ENCODE results near the gene HDGFL3.
"Not testable (repeated sequence)": the region's sequence is repeated elsewhere in the genome, so short reads cannot be mapped to it uniquely, and the experiment has no call there.

HDGFL3 gene

DNA sequence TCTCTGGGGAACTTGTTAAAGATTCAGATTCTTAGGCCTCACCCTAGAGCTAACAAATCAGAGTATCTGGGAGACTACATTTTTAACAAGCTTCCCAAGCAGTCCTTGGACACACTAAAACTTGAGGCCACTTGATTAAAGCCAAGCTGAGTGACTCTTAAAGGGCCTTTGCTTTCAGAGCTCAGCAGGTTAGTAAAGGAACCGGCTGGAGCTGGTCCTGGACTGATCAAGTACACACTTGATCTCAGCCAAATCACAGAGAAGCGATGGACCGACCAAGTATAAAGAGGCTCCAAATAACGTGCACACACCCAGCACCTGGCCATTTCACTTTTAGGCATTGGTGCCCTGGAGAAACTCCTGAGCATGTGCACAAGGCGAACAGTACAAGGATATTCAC, 113.0 kb downstream of the HDGFL3 start:
- no peak overlapping the region for H3K9ac ChIP-seq (ENCODE audit: low read depth in 1 of 2, low read length in 2 of 2)
- no peak overlapping the region for H3K27ac ChIP-seq (ENCODE audit: low read depth, low read length)
- no peaks in the 10 kb centered on the region for H3K4me1 ChIP-seq (ENCODE audit: control insufficient read depth in 1 of 2, insufficient read depth in 2 of 2, low read length in 2 of 2)
- no peaks in the 10 kb centered on the region for H3K27me3 ChIP-seq (ENCODE audit: control insufficient read depth in 1 of 2, insufficient read depth in 2 of 2, low read length in 2 of 2)
- H3K4me3 ChIP-seq (ENCODE audit: low read depth in 1 of 2, low read length in 2 of 2): no peak overlapping the region
- no peaks in the 10 kb centered on the region for H3K36me3 ChIP-seq (ENCODE audit: control insufficient read depth in 1 of 2, insufficient read depth in 2 of 2, low read length in 2 of 2)
- peaks cover 4% of the 10 kb centered on the region in 2 donors for H3K9me3 ChIP-seq (ENCODE audit: control insufficient read depth in 1 of 2, low read length in 2 of 2)

DNA sequence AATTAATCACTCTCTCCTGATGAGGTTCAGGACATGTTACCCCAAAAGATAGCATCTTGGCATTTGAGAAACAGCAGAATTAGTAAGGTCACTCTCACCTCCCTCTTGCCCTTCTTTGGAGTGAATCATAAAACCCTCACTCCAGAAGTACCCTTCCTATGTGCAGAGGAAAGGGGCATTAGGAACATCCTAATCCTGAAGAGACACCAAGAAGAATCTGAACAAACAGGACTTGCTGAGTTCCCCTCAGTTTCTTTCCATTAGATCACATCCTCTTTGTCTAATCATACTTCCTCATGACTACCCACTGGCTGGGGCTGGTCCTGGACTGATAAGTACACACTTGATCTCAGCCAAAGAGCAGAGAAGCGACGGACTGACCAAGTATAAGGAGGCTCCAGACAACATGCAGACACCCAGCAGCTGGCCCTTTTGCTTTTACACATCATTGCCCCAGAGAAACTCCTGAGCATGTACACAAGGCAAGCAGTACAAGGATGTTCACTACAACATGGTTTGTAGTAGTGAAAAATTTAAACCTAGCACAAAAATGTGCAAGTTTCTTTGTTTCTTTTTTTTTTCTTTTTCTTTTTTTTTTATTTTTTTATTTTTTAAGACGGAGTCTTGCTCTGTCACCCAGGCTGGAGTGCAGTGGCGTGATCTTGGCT, 115.2 kb downstream of the HDGFL3 start:
- Histone ChIP-seq H3K36me3 (ENCODE audit: control insufficient read depth in 1 of 2, insufficient read depth in 2 of 2, low read length in 2 of 2) (no peaks in the 10 kb centered on the region), H3K27me3 (ENCODE audit: control insufficient read depth in 1 of 2, insufficient read depth in 2 of 2, low read length in 2 of 2) (no peaks in the 10 kb centered on the region), H3K9ac (ENCODE audit: low read depth in 1 of 2, low read length in 2 of 2) (no peak overlapping the region), H3K9me3 (ENCODE audit: control insufficient read depth in 1 of 2, low read length in 2 of 2) (no peaks in the 10 kb centered on the region), H3K4me3 (ENCODE audit: low read depth in 1 of 2, low read length in 2 of 2) (no peak overlapping the region), H3K4me1 (ENCODE audit: control insufficient read depth in 1 of 2, insufficient read depth in 2 of 2, low read length in 2 of 2) (no peaks in the 10 kb centered on the region), H3K27ac (ENCODE audit: low read depth, low read length) (no peak overlapping the region)

DNA sequence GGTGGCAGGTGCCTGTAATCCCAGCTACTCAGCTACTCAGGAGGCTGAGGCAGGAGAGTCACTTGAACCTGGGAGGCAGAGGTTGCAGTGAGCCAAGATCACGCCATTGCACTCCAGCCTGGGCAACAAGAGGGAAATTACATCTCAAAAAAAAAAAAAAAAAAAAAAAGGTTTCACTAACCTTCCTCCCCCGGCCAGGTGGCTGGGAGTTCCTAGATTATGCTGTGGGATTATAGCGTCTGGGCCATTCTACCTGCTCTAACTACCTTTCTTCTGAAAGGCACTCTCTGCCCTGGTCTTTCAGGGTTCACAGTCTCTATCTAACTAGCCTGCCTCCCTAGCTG, 115.7 kb downstream of the HDGFL3 start:
- not testable (repeated sequence) for H3K27ac ChIP-seq (ENCODE audit: low read depth, low read length); H3K9ac ChIP-seq (ENCODE audit: low read depth in 1 of 2, low read length in 2 of 2); H3K36me3 ChIP-seq (ENCODE audit: control insufficient read depth in 1 of 2, insufficient read depth in 2 of 2, low read length in 2 of 2); H3K4me3 ChIP-seq (ENCODE audit: low read depth in 1 of 2, low read length in 2 of 2); H3K4me1 ChIP-seq (ENCODE audit: control insufficient read depth in 1 of 2, insufficient read depth in 2 of 2, low read length in 2 of 2); H3K27me3 ChIP-seq (ENCODE audit: control insufficient read depth in 1 of 2, insufficient read depth in 2 of 2, low read length in 2 of 2); H3K9me3 ChIP-seq (ENCODE audit: control insufficient read depth in 1 of 2, low read length in 2 of 2)

DNA sequence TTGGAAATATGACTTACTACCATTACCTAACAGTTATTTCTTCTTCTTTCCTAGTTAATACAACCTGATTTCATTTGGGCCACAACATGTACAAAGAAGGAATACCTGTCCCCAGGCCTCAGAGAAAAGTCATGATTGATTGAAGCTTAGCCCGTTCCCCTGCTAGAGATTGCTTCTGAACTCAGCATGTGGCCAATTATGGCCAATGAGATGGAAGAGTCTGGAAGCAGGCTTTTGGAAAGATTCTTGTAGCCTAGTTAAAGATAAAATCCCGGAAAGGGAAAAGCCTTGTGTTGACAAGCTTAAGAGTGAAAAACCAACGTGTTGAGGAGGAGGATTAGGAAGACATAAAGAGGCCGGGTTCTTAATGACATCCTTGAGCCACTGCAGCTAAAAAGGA, 117.2 kb downstream of the HDGFL3 start:
- H3K9ac ChIP-seq (ENCODE audit: low read depth in 1 of 2, low read length in 2 of 2): no peak overlapping the region
- H3K27ac ChIP-seq (ENCODE audit: low read depth, low read length): no peak overlapping the region
- H3K9me3 ChIP-seq (ENCODE audit: control insufficient read depth in 1 of 2, low read length in 2 of 2): no peaks in the 10 kb centered on the region
- no peaks in the 10 kb centered on the region for H3K4me1 ChIP-seq (ENCODE audit: control insufficient read depth in 1 of 2, insufficient read depth in 2 of 2, low read length in 2 of 2)
- no peaks in the 10 kb centered on the region for H3K27me3 ChIP-seq (ENCODE audit: control insufficient read depth in 1 of 2, insufficient read depth in 2 of 2, low read length in 2 of 2)
- no peaks in the 10 kb centered on the region for H3K36me3 ChIP-seq (ENCODE audit: control insufficient read depth in 1 of 2, insufficient read depth in 2 of 2, low read length in 2 of 2)
- no peak overlapping the region for H3K4me3 ChIP-seq (ENCODE audit: low read depth in 1 of 2, low read length in 2 of 2)

DNA sequence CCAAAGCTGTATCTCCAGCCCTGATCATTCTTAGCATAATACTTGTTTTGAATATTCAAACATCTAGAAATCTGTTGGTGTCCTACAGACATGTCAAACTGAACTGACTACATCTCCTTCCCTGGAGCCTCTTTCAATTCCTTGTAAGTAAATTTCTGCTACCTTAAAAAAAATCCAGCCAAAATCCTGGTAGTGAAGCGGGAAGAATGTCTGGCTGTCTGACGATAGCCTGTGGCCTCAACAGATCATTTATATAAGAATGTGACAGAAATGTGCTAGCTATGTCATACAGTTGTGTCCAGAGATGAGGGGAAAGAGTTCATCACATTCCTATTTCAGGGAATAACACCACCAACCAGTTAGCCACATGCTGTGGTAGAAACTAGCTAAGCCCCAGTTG, 118.7 kb downstream of the HDGFL3 start:
- Histone ChIP-seq H3K9me3 (ENCODE audit: control insufficient read depth in 1 of 2, low read length in 2 of 2) (no peaks in the 10 kb centered on the region), H3K27ac (ENCODE audit: low read depth, low read length) (no peak overlapping the region), H3K9ac (ENCODE audit: low read depth in 1 of 2, low read length in 2 of 2) (no peak overlapping the region), H3K36me3 (ENCODE audit: control insufficient read depth in 1 of 2, insufficient read depth in 2 of 2, low read length in 2 of 2) (no peaks in the 10 kb centered on the region), H3K27me3 (ENCODE audit: control insufficient read depth in 1 of 2, insufficient read depth in 2 of 2, low read length in 2 of 2) (no peaks in the 10 kb centered on the region), H3K4me3 (ENCODE audit: low read depth in 1 of 2, low read length in 2 of 2) (no peak overlapping the region), H3K4me1 (ENCODE audit: control insufficient read depth in 1 of 2, insufficient read depth in 2 of 2, low read length in 2 of 2) (no peaks in the 10 kb centered on the region)

DNA sequence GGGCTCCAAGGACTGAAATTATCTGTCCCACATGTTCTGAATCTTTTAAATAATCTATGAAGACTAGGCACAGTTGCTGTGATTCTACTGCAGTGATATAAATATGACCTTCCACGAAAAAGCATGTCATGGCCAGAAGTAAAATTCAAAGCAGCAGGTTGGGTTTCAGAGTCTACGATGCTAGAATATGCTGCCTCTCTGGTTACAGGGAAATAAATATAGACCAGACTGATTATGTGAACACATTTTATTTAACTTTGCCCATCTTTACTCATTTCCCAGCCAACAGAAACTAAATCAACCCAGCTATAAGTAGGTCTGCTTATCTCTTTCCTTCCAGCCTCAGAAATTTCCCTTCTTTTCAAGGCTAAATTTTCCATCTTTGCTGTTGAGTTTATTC, 120.0 kb downstream of the HDGFL3 start:
- Histone ChIP-seq H3K4me3 (ENCODE audit: low read depth in 1 of 2, low read length in 2 of 2) (no peak overlapping the region), H3K27ac (ENCODE audit: low read depth, low read length) (no peak overlapping the region), H3K9me3 (ENCODE audit: control insufficient read depth in 1 of 2, low read length in 2 of 2) (no peaks in the 10 kb centered on the region), H3K9ac (ENCODE audit: low read depth in 1 of 2, low read length in 2 of 2) (no peak overlapping the region), H3K27me3 (ENCODE audit: control insufficient read depth in 1 of 2, insufficient read depth in 2 of 2, low read length in 2 of 2) (no peaks in the 10 kb centered on the region), H3K4me1 (ENCODE audit: control insufficient read depth in 1 of 2, insufficient read depth in 2 of 2, low read length in 2 of 2) (no peaks in the 10 kb centered on the region), H3K36me3 (ENCODE audit: control insufficient read depth in 1 of 2, insufficient read depth in 2 of 2, low read length in 2 of 2) (no peaks in the 10 kb centered on the region)

DNA sequence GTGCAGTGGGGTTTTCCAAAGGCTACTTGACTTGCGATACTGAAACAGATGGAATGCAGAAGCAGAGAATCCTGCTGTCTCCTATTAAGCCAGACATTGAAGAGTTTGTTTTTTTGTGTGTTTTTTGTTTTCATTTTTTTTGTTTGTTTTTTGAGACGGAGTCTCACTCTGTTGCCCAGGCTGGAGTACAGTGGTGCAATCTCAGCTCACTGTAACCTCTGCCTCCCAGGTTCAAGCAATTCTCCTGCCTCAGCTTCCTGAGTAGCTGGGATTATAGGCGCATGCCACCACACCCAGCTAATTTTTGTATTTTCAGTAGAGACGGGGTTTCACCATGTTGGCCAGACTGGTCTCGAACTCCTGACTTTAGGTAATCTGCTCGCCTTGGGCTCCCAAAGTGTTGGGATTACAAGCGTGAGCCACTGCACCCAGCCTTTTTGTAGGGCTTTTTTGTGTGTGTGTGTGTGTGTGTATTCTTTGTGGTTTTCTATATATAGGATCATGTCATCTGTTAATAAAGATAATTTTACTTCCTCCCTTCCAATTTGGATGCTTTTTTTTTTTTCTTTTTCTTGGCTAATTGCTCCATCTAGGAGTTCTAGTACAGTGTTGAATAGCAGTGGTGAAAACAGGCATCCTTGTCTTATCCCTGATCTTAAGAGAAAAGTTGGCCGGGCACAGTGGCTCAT, 121.6 kb downstream of the HDGFL3 start:
- H3K27me3 ChIP-seq (ENCODE audit: control insufficient read depth in 1 of 2, insufficient read depth in 2 of 2, low read length in 2 of 2); H3K4me3 ChIP-seq (ENCODE audit: low read depth in 1 of 2, low read length in 2 of 2); H3K9ac ChIP-seq (ENCODE audit: low read depth in 1 of 2, low read length in 2 of 2); H3K9me3 ChIP-seq (ENCODE audit: control insufficient read depth in 1 of 2, low read length in 2 of 2); H3K27ac ChIP-seq (ENCODE audit: low read depth, low read length); H3K36me3 ChIP-seq (ENCODE audit: control insufficient read depth in 1 of 2, insufficient read depth in 2 of 2, low read length in 2 of 2); H3K4me1 ChIP-seq (ENCODE audit: control insufficient read depth in 1 of 2, insufficient read depth in 2 of 2, low read length in 2 of 2): not testable (repeated sequence)

DNA sequence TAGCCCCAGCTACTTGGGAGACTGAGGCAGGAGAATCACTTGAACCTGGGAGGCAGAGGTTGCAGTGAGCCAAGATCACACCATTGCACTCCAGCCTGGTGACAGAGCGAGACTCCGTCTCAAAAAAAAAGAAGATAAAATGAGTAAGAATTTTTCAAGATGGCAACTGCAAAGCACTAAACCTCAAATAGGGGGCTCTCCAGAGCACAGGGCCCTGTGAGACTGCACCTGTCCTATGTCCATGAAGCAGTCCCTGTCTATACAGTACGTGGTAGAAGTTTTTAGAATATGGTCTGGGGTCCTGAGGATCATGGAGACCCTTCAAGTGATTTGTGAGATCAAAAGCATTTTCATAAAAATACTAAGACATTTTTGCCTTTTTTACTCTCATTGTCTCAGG, 122.2 kb downstream of the HDGFL3 start:
- H3K4me1 ChIP-seq (ENCODE audit: control insufficient read depth in 1 of 2, insufficient read depth in 2 of 2, low read length in 2 of 2); H3K36me3 ChIP-seq (ENCODE audit: control insufficient read depth in 1 of 2, insufficient read depth in 2 of 2, low read length in 2 of 2); H3K27me3 ChIP-seq (ENCODE audit: control insufficient read depth in 1 of 2, insufficient read depth in 2 of 2, low read length in 2 of 2); H3K27ac ChIP-seq (ENCODE audit: low read depth, low read length); H3K9ac ChIP-seq (ENCODE audit: low read depth in 1 of 2, low read length in 2 of 2); H3K9me3 ChIP-seq (ENCODE audit: control insufficient read depth in 1 of 2, low read length in 2 of 2); H3K4me3 ChIP-seq (ENCODE audit: low read depth in 1 of 2, low read length in 2 of 2): not testable (repeated sequence)

DNA sequence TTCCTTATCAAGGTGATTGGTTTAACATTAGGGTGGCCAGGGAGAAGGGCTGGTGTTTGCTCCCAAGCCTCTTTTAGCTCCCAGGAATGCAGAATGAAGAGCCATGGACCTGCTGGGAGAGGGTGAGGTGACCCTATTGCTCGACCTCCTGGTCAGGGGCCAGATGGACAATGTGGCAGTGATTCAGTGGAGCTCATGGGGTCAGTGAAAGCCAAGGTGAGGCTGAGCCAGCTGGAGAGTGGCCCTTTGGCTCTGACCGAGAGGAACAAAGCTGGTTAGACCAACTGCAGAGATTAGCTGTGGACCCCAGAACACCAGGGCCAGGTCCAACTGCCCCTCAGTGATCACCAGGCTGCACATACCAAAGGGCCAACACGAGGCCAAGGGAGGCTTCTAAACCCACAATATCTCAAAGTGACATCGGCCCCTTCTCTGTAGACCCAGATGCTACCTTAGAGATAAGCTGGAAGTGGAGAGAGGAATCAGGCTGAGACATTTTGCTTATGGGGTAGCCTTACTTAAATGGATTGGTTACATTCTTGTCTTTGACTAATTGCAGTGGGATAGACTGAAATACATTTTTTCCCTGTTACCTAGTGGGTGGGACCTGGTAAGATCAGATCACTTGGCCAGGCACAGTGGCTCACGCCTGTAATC, 124.8 kb downstream of the HDGFL3 start:
- no peak overlapping the region for H3K9ac ChIP-seq (ENCODE audit: low read depth in 1 of 2, low read length in 2 of 2)
- H3K36me3 ChIP-seq (ENCODE audit: control insufficient read depth in 1 of 2, insufficient read depth in 2 of 2, low read length in 2 of 2): no peaks in the 10 kb centered on the region
- no peaks in the 10 kb centered on the region for H3K4me1 ChIP-seq (ENCODE audit: control insufficient read depth in 1 of 2, insufficient read depth in 2 of 2, low read length in 2 of 2)
- no peak overlapping the region for H3K27ac ChIP-seq (ENCODE audit: low read depth, low read length)
- H3K9me3 ChIP-seq (ENCODE audit: control insufficient read depth in 1 of 2, low read length in 2 of 2): no peaks in the 10 kb centered on the region
- H3K27me3 ChIP-seq (ENCODE audit: control insufficient read depth in 1 of 2, insufficient read depth in 2 of 2, low read length in 2 of 2): peaks cover 3 to 4% of the 10 kb centered on the region in 2 donors
- no peak overlapping the region for H3K4me3 ChIP-seq (ENCODE audit: low read depth in 1 of 2, low read length in 2 of 2)

DNA sequence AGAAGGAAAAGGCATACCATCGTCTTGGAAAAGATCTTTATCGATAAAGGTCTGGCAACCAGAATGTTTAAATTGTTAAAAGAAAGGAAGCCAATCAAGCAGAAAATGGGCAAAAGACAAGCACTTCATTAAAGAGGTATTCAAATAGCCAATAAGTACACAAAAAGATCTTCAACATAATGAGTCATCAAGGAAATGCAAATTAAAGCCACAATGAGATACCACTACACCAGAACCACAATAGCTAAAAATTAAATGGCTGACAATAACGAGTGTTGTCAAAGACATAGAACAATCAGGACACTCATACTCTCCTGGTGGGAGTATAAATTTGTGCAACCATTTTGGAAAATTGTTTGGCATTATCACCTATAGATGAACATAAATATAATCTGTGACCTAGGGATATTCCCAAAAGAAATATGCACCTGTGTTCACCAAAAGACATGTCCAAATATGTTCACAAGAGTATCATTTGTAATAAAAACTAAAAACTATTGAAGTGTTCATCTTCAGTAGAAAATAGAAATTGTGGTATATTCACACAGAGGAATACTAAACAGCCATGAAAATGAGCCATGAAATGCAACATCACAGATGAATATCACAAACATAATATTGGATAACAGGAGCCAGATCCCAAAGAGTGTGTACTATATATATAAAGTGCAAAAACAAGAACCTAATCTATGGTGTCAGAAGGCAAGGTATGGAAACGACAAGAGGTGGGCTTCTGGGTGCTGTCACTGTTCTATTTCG, 126.2 kb downstream of the HDGFL3 start:
- H3K4me1 ChIP-seq (ENCODE audit: control insufficient read depth in 1 of 2, insufficient read depth in 2 of 2, low read length in 2 of 2): no peaks in the 10 kb centered on the region

More for the DNA sequence above, 126.2 kb downstream of the HDGFL3 start:
- Histone ChIP-seq H3K36me3 (ENCODE audit: control insufficient read depth in 1 of 2, insufficient read depth in 2 of 2, low read length in 2 of 2) (no peaks in the 10 kb centered on the region), H3K27ac (ENCODE audit: low read depth, low read length) (no peak overlapping the region), H3K27me3 (ENCODE audit: control insufficient read depth in 1 of 2, insufficient read depth in 2 of 2, low read length in 2 of 2) (peaks cover 3 to 4% of the 10 kb centered on the region in 2 donors), H3K9ac (ENCODE audit: low read depth in 1 of 2, low read length in 2 of 2) (no peak overlapping the region), H3K9me3 (ENCODE audit: control insufficient read depth in 1 of 2, low read length in 2 of 2) (no peaks in the 10 kb centered on the region), H3K4me3 (ENCODE audit: low read depth in 1 of 2, low read length in 2 of 2) (no peak overlapping the region)
